Measurements from ENCODE around the gene SMAD1. TPM values are rescaled to one million over a fixed set of nuclear protein-coding genes. Genes with fewer than 3 reads are reported as not detected.

SMAD1 gene
- total RNA-seq, 1 experiment from 2014 or later = 27.9 TPM

DNA sequence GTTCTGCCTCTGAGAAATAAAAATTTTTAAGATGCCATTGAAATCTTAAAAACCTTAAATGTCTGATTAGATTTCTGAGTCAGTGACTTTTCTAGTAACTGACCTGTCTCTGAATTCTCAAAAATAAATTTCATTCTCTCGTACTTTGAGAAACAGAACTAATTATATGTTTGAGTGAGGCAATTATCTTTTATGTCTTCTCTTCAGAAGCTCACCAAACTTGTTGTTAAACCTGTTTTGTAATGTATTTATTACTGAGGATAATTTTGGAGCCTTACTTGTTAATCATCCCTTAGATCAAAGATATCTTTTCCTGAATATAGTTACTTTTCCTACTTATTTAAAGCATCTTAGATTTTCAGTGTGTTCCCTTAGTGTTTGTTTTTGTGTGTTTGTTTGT is 73.0 kb downstream of the SMAD1 start:
- Mint-ChIP-seq H3K9me3 (ENCODE audit: unreplicated experiment) (no peaks in the 10 kb centered on the region), H3K4me3 (ENCODE audit: unreplicated experiment) (no peak overlapping the region), H3K27me3 (ENCODE audit: insufficient read depth, unreplicated experiment) (no peaks in the 10 kb centered on the region), H3K27ac (ENCODE audit: low read depth, unreplicated experiment) (peak overlapping the region; percentile 57), H3K4me1 (ENCODE audit: insufficient read depth, unreplicated experiment) (no peaks in the 10 kb centered on the region), H3K36me3 (ENCODE audit: insufficient read depth, unreplicated experiment) (peaks cover 48% of the 10 kb centered on the region)
- CTCF ChIA-PET = interaction anchor here (0.8 to 2.2 kb wide), 4 partner anchors 14 to 326 kb away, joined by 3 to 11 read pairs (median 4); no protein-coding TSS in a partner anchor
- BruUV-seq (replicated peaks) = no TSS peak
- POLR2A ChIA-PET = interaction anchor here (0.6 kb wide), 1 partner anchor 73 kb away, joined by 3 read pairs; the partner anchor contains the start of gene SMAD1
- no peak for DNase-seq (ENCODE audit: unreplicated experiment)
- TF ChIP-seq CTCF (IDR thresholded peaks at IDR 0.05; ENCODE audit: unreplicated experiment) = no peak
- intact Hi-C loops (cut with micrococcal nuclease) = loop anchor here (5.0 kb wide), 1 partner anchor 337 kb away; no protein-coding TSS in a partner anchor

- Mint-ChIP-seq H3K36me3 (ENCODE audit: insufficient read depth, unreplicated experiment) (peaks cover 53% of the 10 kb centered on the region), H3K4me3 (ENCODE audit: unreplicated experiment) (no peak overlapping the region), H3K9me3 (ENCODE audit: unreplicated experiment) (no peaks in the 10 kb centered on the region), H3K4me1 (ENCODE audit: insufficient read depth, unreplicated experiment) (no peaks in the 10 kb centered on the region), H3K27me3 (ENCODE audit: insufficient read depth, unreplicated experiment) (no peaks in the 10 kb centered on the region), H3K27ac (ENCODE audit: low read depth, unreplicated experiment) (peak overlapping the region; percentile 37)
- TF ChIP-seq CTCF (IDR thresholded peaks at IDR 0.05; ENCODE audit: unreplicated experiment) = peak; percentile 90
- no TSS peak for BruUV-seq (replicated peaks)
- POLR2A ChIA-PET = interaction anchor here (0.7 to 1.4 kb wide), 3 partner anchors 12 to 512 kb away, joined by 3 to 9 read pairs (median 3); no protein-coding TSS in a partner anchor
- intact Hi-C loops (cut with micrococcal nuclease) = loop anchor here (1.0 to 5.0 kb wide), 4 partner anchors 53 to 340 kb away; no protein-coding TSS in a partner anchor
- DNase-seq (ENCODE audit: unreplicated experiment) = peak; percentile 72
- CTCF ChIA-PET = interaction anchor here (0.6 to 2.5 kb wide), 34 partner anchors 11 to 410 kb away, joined by 3 to 36 read pairs (median 4); partner anchors contain the start of gene MMAA
These were observed 76.1 kb downstream of the SMAD1 start for GRCh38 chr4:145557720-145558119.

DNA sequence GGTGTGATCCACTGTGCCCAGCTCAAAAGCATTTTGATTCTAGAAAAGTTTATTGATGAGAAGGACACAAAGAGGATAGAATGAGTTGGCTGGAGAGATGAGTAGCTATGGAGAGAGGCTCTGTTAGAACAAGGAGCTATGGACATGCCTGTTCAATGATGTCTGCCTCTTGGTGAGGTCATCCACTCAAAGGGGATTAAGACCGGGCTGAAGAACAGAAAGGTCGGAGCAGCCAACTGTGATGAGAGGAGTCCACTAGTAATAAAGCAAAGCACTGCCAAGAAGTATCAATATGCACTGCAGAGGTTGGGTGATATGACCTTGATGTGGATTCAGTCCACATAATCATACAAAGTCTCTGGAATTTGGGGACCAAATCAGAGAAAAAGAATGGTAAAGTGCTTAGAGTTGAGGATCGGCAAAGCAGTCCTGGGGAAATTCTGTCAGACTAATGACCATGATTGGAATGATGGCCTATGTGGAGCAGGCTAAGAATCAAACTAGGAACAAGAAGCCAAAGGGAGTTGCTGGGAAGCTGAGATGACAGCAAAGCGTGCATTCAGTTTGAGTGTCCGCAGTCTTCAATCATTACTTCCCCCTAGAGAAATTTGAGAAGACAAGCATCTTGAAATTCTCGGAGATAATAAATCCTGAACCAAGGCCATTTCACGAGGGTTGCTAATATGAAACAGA is 81.8 kb downstream of the SMAD1 start:
- ChIA-PET CTCF (interaction anchor here (0.5 to 1.1 kb wide), 2 partner anchors 46 to 99 kb away, joined by 3 read pairs; no protein-coding TSS in a partner anchor), POLR2A (interaction anchor here (0.6 kb wide), 1 partner anchor 299 kb away, joined by 3 read pairs; no protein-coding TSS in a partner anchor)
- Mint-ChIP-seq H3K27me3 (ENCODE audit: insufficient read depth, unreplicated experiment) (no peaks in the 10 kb centered on the region), H3K36me3 (ENCODE audit: insufficient read depth, unreplicated experiment) (peaks cover 28% of the 10 kb centered on the region), H3K9me3 (ENCODE audit: unreplicated experiment) (no peaks in the 10 kb centered on the region), H3K4me3 (ENCODE audit: unreplicated experiment) (no peak overlapping the region), H3K27ac (ENCODE audit: low read depth, unreplicated experiment) (no peak overlapping the region), H3K4me1 (ENCODE audit: insufficient read depth, unreplicated experiment) (peaks cover 5% of the 10 kb centered on the region)
- intact Hi-C loops (cut with micrococcal nuclease) = no loop called here
- no peak for DNase-seq (ENCODE audit: unreplicated experiment)
- TF ChIP-seq CTCF (IDR thresholded peaks at IDR 0.05; ENCODE audit: unreplicated experiment) = no peak
- BruUV-seq (replicated peaks) = no TSS peak

GRCh38 chr4:145564540-145564939 is 82.9 kb downstream of the SMAD1 start:
- no peak for DNase-seq (ENCODE audit: unreplicated experiment)
- peaks cover 5% of the 10 kb centered on the region for H3K4me1 Mint-ChIP-seq (ENCODE audit: insufficient read depth, unreplicated experiment)
- H3K36me3 Mint-ChIP-seq (ENCODE audit: insufficient read depth, unreplicated experiment) = peaks cover 17% of the 10 kb centered on the region
- ChIA-PET POLR2A (no interaction called here), CTCF (no interaction called here)
- intact Hi-C loops (cut with micrococcal nuclease) = no loop called here
- H3K27ac Mint-ChIP-seq (ENCODE audit: low read depth, unreplicated experiment) = no peak overlapping the region
- no peak for TF ChIP-seq CTCF (IDR thresholded peaks at IDR 0.05; ENCODE audit: unreplicated experiment)
- H3K4me3 Mint-ChIP-seq (ENCODE audit: unreplicated experiment) = no peak overlapping the region
- H3K9me3 Mint-ChIP-seq (ENCODE audit: unreplicated experiment) = peaks cover 4% of the 10 kb centered on the region
- H3K27me3 Mint-ChIP-seq (ENCODE audit: insufficient read depth, unreplicated experiment) = no peaks in the 10 kb centered on the region
- BruUV-seq (replicated peaks) = no TSS peak
